ENCODE results near the gene WNT5A.

- TF ChIP-seq CTCF (optimal IDR thresholded peaks at IDR 0.05 in 1 of 3, IDR thresholded peaks at IDR 0.05 in 1 of 3, conservative IDR thresholded peaks at IDR 0.05 in 1 of 3; ENCODE audit: extremely low read depth in 1 of 3, insufficient read depth in 2 of 3, low read length in 3 of 3) (no peak), EZH2 (IDR thresholded peaks at IDR 0.05; ENCODE audit: low read length) (no peak)
Measured at GRCh38 chr3:55435491-55435890, 51.6 kb downstream of the WNT5A start.
